Mucosa of gallbladder (tissue), 1 donor: ENCODE data around the gene PALLD. TPM values are rescaled to one million over a fixed set of nuclear protein-coding genes. Genes with fewer than 3 reads are reported as not detected.
"Not testable (repeated sequence)": the region's sequence is repeated elsewhere in the genome, so short reads cannot be mapped to it uniquely, and the experiment has no call there.

Experiments used
- DNase-seq: peaks from one replicate; pipeline ENCODE4 v3.0.0-alpha.2; 2020; ENCODE audit warnings: low spot score
- total RNA-seq: library from RNA; stranded (reverse); gene quantifications from one replicate; pipeline ENCODE4 v1.2.1, GENCODE V29; 2021
- donor health status: DM: no; HTN: no; CAD: no.

Gene PALLD
- total RNA-seq, 1 donor from 2014 or later: 250 TPM

- no peak for DNase-seq
Observed at GRCh38 chr4:168893205-168893604, 396.4 kb downstream of the PALLD start.

GRCh38 chr4:168893807-168894206 is 397.0 kb downstream of the PALLD start:
- DNase-seq: no peak

GRCh38 chr4:168900080-168900479 is 403.2 kb downstream of the PALLD start:
- DNase-seq: no peak

- no peak for DNase-seq
Observed at GRCh38 chr4:168907119-168907698, 410.4 kb downstream of the PALLD start.

- DNase-seq: no peak
Observed at GRCh38 chr4:168908093-168908492, 411.2 kb downstream of the PALLD start.

GRCh38 chr4:168908851-168909273 is 412.0 kb downstream of the PALLD start:
- DNase-seq: no peak

GRCh38 chr4:168914095-168914494 is 417.2 kb downstream of the PALLD start:
- no peak for DNase-seq

GRCh38 chr4:168917138-168917779 is 420.4 kb downstream of the PALLD start:
- DNase-seq: no peak

- no peak for DNase-seq
Observed at GRCh38 chr4:168919706-168920324, 423.0 kb downstream of the PALLD start.

- DNase-seq: no peak
Observed at GRCh38 chr4:168920441-168921065, 423.7 kb downstream of the PALLD start.

GRCh38 chr4:168923526-168924194 is 426.8 kb downstream of the PALLD start:
- peak; percentile 65 for DNase-seq

- DNase-seq: no peak
Observed at GRCh38 chr4:168924667-168925066, 427.8 kb downstream of the PALLD start.

- DNase-seq: no peak
Observed at GRCh38 chr4:168925789-168926490, 429.1 kb downstream of the PALLD start.

- DNase-seq: no peak
Observed at GRCh38 chr4:168928346-168928745, 431.5 kb downstream of the PALLD start.

- DNase-seq: no peak
Observed at GRCh38 chr4:168928875-168929274, 432.0 kb downstream of the PALLD start.

GRCh38 chr4:168930413-168931196 is 433.8 kb downstream of the PALLD start:
- DNase-seq: no peak

GRCh38 chr4:168931215-168931650 is 434.4 kb downstream of the PALLD start:
- DNase-seq: no peak

GRCh38 chr4:168932138-168932537 is 435.3 kb downstream of the PALLD start:
- no peak for DNase-seq

GRCh38 chr4:168933423-168933822 is 436.6 kb downstream of the PALLD start:
- DNase-seq: no peak

- not testable (repeated sequence) for DNase-seq
Observed at GRCh38 chr4:168937473-168937872, 440.6 kb downstream of the PALLD start.

GRCh38 chr4:168942985-168943384 is 446.1 kb downstream of the PALLD start:
- no peak for DNase-seq
